Right atrium auricular region (tissue), 2 donors: ENCODE measurements around the gene PPFIA1. TPM values are rescaled to one million over a fixed set of nuclear protein-coding genes. Genes with fewer than 3 reads are reported as not detected.

ENCODE experiments used
- DNase-seq: peaks from one replicate; pipeline ENCODE4 v3.0.0-alpha.2; 2019; ENCODE audit warnings: low spot score
- H3K27ac ChIP-seq, 2 donors: fragments of 200-600 bp; sonication (generic); 1 replicate in 1 of 2; 2 replicates in 1 of 2; pipeline ENCODE4 v1.5.1; 2016 to 2019
- H3K27me3 ChIP-seq, 2 donors: fragments of 200-600 bp; sonication (generic); one replicate each; pipeline versions ENCODE4 v1.5.1 to v1.6.0; 2017 to 2019
- H3K36me3 ChIP-seq: fragments of 200-600 bp; sonication (generic); one replicate; pipeline ENCODE4 v1.5.1; 2016
- H3K4me1 ChIP-seq, 2 donors: fragments of 200-600 bp; sonication (generic); one replicate each; pipeline versions ENCODE4 v1.5.1 to v1.6.0; 2017 to 2019
- H3K4me3 ChIP-seq, 2 donors: fragments of 200-600 bp; sonication (generic); 1 replicate in 1 of 2; 2 replicates in 1 of 2; pipeline ENCODE4 v1.5.1; 2017 to 2019; ENCODE audit warnings: mild to moderate bottlenecking in 1 of 2, moderate library complexity in 1 of 2
- H3K9me3 ChIP-seq, 2 donors: fragments of 200-600 bp; sonication (generic); one replicate each; pipeline ENCODE4 v1.5.1; 2019
- total RNA-seq, 2 donors: library from RNA; depleted of rRNA; stranded (reverse); fragments of >200 nt; gene quantifications; one replicate each; pipeline ENCODE4 v1.1.0, GENCODE V29; 2016
- TF ChIP-seq, protein P1 (sequence below), 2 donors: fragments of 200-600 bp; sonication (generic); IDR thresholded peaks; one replicate each; pipeline ENCODE4 v1.5.1; 2019; ENCODE audit warnings: antibody characterized with exemption in 2 of 2

PPFIA1 gene
- total RNA-seq, 2 donors from 2014 or later = 28.7 to 45.9 TPM

DNA sequence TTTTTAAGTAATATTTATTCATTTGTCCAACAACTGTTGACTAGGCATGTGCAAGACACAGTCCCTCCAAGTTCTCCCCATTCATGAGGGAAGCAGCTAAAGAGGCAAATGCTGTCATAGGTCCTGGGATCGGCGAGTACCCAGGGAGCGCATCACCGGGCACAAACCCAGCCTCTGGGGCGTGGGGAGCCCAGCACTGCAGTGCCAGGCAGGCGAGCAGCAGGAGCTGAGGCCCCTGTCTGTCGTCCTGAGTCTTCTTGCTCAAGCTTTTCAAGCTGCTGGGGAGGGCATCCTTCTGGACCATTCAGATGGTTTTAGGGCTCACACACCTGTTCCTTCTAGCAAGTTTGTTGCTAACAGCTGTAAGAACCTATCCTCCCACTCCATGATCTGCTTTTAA, 62.1 kb downstream of the PPFIA1 start:
- Histone ChIP-seq H3K4me3 (no peak overlapping the region), H3K9me3 (no peaks in the 10 kb centered on the region), H3K27me3 (no peaks in the 10 kb centered on the region), H3K36me3 (peaks cover 87% of the 10 kb centered on the region), H3K4me1 (no peaks in the 10 kb centered on the region), H3K27ac (no peak overlapping the region)
- DNase-seq = no peak
- TF ChIP-seq, protein P1, sequence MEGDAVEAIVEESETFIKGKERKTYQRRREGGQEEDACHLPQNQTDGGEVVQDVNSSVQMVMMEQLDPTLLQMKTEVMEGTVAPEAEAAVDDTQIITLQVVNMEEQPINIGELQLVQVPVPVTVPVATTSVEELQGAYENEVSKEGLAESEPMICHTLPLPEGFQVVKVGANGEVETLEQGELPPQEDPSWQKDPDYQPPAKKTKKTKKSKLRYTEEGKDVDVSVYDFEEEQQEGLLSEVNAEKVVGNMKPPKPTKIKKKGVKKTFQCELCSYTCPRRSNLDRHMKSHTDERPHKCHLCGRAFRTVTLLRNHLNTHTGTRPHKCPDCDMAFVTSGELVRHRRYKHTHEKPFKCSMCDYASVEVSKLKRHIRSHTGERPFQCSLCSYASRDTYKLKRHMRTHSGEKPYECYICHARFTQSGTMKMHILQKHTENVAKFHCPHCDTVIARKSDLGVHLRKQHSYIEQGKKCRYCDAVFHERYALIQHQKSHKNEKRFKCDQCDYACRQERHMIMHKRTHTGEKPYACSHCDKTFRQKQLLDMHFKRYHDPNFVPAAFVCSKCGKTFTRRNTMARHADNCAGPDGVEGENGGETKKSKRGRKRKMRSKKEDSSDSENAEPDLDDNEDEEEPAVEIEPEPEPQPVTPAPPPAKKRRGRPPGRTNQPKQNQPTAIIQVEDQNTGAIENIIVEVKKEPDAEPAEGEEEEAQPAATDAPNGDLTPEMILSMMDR (IDR thresholded peaks at IDR 0.05) = no peak

DNA sequence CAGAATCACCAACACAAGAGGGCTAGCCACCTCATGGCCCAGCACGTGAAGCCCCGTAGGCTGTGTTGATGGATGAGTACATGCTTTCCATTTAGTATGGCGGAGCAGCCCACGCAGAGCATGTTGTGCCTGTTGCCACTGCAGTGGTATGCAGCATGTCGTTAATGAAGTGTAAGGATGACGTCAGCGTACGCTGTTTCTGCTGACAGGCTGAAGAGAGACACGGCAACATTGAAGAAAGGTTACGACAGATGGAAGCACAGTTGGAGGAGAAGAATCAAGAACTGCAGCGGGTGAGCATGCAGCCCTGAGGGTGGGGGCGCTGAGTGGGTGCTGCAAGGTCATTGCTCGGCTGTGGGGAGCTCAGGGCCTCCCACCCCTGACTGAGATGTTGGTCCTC, 62.8 kb downstream of the PPFIA1 start:
- H3K4me3 ChIP-seq = no peak overlapping the region
- H3K9me3 ChIP-seq = no peaks in the 10 kb centered on the region
- no peak for DNase-seq
- TF ChIP-seq, protein P1 (IDR thresholded peaks at IDR 0.05) = no peak
- H3K36me3 ChIP-seq = peaks cover 87% of the 10 kb centered on the region
- no peaks in the 10 kb centered on the region for H3K27me3 ChIP-seq
- no peak overlapping the region for H3K27ac ChIP-seq
- no peaks in the 10 kb centered on the region for H3K4me1 ChIP-seq

DNA sequence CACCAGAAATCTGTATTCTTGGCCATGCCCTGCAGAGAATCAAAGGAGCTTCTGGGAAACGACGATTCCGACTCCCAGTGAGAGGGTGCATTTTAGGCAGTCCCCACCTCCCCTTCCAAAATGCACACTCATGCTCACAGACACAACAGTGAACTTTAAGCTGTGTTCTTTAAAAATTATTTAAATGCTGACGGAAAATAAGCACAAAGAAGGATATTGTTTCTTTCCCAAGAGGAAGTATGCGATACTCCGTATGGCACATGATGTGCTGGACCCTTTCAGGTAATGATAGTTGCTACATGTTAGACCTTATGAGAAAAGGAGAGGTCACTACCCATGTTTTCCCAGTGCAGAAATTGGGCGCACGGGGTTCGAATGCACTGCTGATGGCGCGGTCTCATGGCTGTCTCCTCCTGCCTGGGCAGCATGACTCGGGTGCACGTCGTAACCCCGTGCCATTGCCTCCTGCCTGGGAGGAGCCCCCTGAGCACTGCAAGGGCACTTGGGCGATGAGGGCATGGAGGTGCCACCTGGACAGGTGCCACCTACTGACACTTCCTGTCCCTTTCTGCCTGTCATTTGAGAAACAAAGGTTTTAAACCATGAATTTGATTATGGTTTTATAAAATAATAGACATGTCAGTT, 64.0 kb downstream of the PPFIA1 start:
- Histone ChIP-seq H3K9me3 (no peaks in the 10 kb centered on the region), H3K36me3 (peaks cover 95% of the 10 kb centered on the region), H3K27ac (no peak overlapping the region), H3K4me1 (no peaks in the 10 kb centered on the region), H3K4me3 (no peak overlapping the region), H3K27me3 (no peaks in the 10 kb centered on the region)
- no peak for DNase-seq
- TF ChIP-seq, protein P1 (IDR thresholded peaks at IDR 0.05) = no peak

DNA sequence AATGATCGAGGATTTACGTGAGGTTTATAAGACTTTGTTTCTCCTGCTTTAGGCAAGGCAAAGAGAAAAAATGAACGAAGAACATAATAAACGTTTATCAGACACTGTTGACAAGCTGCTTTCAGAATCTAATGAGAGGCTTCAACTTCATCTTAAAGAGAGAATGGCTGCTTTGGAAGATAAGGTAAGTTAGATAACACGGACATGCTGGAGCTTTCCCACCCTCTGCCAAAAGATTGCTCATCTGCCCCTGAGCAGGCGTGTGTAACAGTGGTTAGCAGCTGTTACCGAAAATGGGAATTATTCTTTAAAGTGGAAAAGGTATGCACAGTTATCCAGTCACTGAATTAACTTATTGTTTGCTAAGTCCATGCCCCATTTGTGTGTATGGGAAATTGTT, 65.0 kb downstream of the PPFIA1 start:
- Histone ChIP-seq H3K9me3 (no peaks in the 10 kb centered on the region), H3K4me1 (no peaks in the 10 kb centered on the region), H3K27me3 (no peaks in the 10 kb centered on the region), H3K4me3 (no peak overlapping the region), H3K27ac (no peak overlapping the region), H3K36me3 (peaks cover 95% of the 10 kb centered on the region)
- TF ChIP-seq, protein P1 (IDR thresholded peaks at IDR 0.05) = no peak
- no peak for DNase-seq

DNA sequence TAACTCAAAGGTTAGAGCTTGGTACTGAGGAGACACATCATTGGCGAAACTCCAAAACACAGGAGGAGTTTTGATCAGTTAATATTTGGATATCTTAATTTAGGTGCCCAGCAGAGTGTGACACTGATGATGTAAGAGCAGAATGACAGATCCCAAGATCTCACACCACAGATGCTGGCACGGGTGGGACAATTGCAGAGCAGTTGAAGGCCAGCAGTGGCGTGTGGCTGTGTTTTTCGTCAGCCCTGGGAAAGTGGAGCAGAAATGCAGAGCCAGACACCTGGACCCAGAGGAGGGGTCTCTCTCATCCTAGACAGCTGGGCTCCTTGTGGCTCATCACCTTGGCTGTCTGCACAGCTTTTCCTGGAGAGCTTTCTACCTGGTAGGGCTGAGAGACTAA, 68.1 kb downstream of the PPFIA1 start:
- Histone ChIP-seq H3K27ac (no peak overlapping the region), H3K4me1 (no peaks in the 10 kb centered on the region), H3K9me3 (no peaks in the 10 kb centered on the region), H3K27me3 (no peaks in the 10 kb centered on the region), H3K36me3 (peaks cover 72% of the 10 kb centered on the region), H3K4me3 (no peak overlapping the region)
- TF ChIP-seq, protein P1 (IDR thresholded peaks at IDR 0.05) = no peak
- no peak for DNase-seq

DNA sequence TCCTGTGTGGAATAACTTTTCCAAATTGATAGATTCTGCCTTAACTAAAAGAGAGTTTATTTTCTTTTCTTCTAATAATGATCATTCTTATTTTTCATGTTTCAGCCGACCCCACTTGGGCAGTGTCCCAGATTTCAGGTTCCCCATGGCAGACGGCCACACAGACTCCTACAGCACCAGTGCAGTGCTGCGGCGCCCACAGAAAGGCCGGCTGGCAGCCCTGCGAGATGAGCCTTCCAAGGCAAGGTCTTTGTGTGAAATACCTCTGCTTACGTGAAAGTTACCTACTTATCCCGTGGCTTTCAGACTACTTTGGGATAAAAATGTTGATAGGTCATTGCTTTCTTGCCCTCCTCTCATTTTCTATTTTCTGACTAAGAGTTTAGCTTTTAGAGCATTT, 68.6 kb downstream of the PPFIA1 start:
- Histone ChIP-seq H3K4me3 (no peak overlapping the region), H3K4me1 (no peaks in the 10 kb centered on the region), H3K27ac (no peak overlapping the region), H3K9me3 (no peaks in the 10 kb centered on the region), H3K36me3 (peaks cover 72% of the 10 kb centered on the region), H3K27me3 (no peaks in the 10 kb centered on the region)
- no peak for DNase-seq
- TF ChIP-seq, protein P1 (IDR thresholded peaks at IDR 0.05) = no peak
